GM19023 (cell line): ENCODE results near the gene AVPR1A.
"Not testable (repeated sequence)": the region's sequence is repeated elsewhere in the genome, so short reads cannot be mapped to it uniquely, and the experiment has no call there.

Source experiments
- ATAC-seq: cut with Tn5 transposase; IDR thresholded peaks from one replicate; pipeline ENCODE4 v1.9.1; 2021; ENCODE audit warnings: mild to moderate bottlenecking, moderate library complexity; ENCODE audit not compliant: unreplicated experiment

AVPR1A gene

DNA sequence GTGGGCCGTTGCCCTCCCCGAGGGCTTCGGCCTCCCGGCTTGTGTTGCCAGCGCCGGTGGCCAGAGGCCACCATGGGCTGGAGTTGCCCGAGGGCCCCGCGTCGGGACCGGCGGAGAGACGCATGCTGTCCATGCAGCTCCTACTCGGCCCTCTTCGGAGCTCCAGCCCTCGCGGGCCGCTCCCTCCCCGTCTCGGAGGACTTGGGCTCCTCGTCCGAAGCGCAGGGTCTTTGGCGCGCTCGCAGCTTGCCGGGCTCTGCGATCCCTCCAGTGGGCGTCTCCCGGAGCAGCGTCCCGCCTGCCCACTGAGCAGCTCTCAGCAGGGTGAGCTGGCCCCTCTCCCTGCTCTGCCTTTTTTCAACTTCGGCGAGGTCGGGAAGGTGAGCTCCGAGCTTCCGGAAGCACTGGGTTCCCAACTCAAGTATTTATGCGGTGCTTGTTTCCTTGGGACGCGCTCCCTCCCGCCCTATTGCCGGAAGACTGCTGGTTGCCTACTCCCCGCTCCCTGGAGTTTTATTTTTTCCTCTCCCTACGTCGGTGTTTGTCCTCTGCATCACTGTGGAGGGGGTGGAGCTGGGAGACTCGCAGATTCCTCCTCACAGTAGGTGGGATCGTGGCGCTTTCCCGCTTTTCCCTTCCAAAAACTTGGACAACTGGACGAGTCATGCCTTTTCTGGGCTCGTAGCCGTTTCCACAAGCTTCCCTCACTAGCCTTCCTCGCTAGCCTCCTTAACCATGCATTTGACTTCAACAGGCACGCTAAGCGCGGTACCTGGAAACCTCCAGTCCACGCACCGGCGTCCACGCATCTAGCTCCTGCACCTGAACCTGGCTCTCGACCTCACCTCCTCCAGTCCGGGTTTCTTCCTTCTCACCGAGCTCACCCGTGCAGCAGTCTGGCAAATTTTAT lies at the start of gene AVPR1A:
Gene AVPR1A, minus strand, starts transcription at position 489 of the 910 bp plus-strand sequence. Its CDS starts 365 bp downstream, at position 124.
- no peak for ATAC-seq

DNA sequence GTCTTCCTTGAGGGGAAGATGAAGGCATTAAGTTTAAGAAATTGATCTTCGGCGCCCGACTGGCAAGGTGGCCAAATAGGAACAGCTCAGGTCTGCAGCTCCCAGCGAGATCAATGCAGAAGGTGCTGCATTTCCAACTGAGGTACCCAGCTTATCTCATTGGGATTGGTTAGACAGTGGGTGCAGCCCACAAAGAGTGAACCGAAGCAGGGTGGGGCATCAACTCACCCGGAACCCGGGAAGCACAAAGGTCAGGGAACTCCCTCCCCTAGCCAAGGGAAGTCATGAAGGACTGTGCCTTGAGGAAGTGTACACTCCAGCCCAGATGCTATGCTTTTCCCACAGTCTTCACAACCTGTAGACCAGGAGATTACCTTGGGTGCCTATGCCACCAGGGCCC lies 45.2 kb upstream of the AVPR1A start:
- no peak for ATAC-seq

DNA sequence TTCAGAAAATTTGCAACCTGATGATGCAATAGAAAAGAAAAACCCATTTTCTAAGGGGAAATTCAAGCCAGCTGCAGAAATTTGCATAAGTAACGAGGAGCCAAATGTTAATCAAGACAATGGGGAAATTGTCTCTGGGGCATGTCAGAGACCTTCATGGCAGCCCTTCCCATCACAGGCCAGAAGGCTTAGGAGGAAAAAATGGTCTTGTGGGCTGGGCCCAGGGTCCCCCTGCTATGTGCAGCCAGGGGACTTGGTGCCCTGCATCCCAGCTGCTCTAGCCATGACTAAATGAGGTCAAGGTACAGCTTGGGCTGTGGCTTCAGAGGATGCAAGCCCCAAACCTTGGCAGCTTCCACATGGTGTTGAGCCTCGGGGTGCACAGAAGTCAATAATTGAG lies 28.2 kb upstream of the AVPR1A start:
- ATAC-seq: no peak

DNA sequence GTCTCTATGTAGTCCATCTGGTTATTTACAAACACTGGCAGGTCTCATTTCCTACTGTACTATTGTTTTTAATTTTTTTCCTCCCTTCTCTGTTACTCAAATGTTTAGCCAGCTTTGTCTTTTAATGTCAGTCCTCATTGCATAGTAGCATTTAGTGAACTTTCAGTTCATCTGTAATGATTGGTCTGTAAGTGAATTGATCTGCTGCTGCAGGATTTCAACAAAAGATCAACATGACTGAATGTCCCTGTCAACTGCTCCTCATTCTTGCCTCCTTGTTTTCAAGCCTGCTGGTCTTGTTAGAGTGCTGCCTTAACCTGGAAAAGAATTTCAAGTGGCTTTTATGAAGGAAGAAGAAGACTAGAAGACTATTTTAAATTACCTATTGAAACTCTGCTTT lies 19.3 kb upstream of the AVPR1A start:
- ATAC-seq: no peak

DNA sequence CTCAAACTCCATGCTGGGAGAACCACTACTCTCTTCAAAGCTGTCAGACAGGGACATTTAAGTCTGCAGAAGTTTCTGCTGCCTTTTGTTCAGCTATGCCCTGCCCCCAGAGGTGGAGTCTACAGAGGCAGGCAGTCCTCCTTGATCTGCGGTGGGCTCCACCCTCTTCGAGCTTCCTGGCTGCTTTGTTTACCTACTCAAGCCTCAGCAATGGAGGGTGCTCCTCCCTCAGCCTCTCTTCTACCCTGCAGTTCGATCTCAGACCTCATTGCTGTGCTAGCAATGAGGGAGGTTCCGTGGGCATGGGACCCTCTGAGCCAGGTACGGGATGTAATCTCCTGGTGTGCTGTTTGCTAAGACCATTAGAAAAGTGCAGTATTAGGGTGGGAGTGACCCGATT lies 16.7 kb upstream of the AVPR1A start:
- not testable (repeated sequence) for ATAC-seq

DNA sequence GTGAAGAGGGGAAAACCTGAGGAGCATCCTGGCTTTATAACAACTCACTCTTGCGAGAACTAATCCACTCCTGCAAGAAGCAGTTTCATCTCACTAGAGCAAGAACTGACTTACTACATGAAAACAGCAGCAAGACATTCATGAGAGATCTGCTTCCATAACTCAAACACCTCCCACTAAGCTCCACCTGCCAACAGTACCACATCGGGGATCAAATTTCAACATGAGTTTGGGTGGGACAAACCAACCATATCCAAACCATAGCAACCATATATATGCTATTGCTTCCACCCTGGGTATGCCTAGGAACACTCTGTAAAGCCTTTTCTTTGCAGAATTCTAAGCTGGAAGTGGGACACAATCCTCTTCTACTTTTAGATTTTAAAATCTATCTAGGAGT lies 13.9 kb upstream of the AVPR1A start:
- ATAC-seq: no peak

DNA sequence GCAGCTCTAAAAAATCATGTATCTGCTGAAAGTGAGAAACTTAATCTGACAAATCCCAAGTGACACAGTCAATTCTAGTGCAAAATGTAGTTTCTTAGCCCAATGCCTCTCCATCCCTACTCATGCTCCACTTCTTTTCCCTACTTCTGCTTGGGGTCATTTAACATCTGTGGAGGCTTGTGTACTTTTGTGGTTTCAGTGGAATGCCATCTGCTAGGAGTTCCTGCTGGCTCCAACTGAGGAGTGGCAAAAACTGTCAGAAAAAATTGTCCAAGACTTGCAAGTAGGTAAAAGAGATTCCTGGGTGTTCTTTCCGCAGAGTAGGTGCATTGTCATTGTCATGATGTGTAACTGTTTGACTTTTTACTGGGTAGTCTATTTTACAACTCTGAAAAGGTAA lies 12.5 kb upstream of the AVPR1A start:
- no peak for ATAC-seq

DNA sequence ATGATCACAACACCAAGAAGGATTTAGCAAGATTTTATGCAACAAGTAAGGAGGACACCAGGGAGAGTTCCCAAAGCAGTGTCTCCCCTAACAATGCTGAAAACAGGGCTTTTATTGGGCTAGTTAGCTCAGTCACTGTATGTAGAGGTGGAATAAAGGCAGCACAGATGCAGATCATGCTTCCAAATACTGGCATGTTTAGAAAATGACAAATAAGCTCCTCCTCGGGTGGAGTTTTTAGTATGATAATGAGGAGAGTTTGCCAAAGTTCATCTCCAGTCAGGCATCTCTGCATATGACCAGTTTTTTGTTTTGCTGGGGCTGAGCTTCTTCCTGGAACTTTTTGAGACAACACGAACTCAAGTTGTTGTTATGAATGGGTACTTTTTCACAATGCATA lies 4.4 kb upstream of the AVPR1A start:
- no peak for ATAC-seq

DNA sequence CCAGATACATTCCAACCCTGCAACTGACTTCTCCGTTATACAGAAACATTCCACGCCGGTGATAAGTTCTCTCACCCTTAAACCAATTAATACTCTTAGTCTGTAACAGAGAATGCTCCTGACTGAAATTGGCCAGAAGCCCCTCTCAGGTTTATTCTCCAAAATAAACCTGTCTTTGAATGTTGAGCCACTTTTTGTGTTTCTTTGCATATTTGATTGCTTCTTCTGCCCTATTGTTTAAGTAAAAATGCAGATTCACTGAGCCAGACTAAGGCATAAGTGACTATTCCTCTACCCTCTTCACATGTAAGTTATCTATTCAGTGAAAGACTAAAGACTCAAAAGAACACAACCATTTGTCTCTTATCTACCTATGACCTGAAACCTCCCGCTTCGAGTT lies 3.6 kb upstream of the AVPR1A start:
- no peak for ATAC-seq

DNA sequence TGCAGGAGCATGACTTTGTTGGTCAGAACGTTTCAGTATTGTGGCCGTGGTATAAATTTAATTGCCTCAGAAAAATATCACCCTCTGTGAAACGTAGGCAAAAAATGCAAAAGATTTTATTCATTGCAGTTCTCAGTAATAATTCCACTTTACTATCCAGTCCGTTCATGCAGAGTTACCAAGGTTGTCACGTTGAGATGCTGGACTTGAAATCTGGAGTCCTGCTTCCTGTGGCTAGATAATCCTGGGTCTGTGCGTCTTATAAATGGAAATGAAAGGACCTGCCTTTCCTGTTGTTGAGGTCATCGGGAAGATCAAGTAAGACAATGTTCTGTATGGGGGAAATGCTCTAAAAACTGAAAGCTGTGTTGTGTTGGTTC lies 1.3 kb upstream of the AVPR1A start:
- no peak for ATAC-seq

DNA sequence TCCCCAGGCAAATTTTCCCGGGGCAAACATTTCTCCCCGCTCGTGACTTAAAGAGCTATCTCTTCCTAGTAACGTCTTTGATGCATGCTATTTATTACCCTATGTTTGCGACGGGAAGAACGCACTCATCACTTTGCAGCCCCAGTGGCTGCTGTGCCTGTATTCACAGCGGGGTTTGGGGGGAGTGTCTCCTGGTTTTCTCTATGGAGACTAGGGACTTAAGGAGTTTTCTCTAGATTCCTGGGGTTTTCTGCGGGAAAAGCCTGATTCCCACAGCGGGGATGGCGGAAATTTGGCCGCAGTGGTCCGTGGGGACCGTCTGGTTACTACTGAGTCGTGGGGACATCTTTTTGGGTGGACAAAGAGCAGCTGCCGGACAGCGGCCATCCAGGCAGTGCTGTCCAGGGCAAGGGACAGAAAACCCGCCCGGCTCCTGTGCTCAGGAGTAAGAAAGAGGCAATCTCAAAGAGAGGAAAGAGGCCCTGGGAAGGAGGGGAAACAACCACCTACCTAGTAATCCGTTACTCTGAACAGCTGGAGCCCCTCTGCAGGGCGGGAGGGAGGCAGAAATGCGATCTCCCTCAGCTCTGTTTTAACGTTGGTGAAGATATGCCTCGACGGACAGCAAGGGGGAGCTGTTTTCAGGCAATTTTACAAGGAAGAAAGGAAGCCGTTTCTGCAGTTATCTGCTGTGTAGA lies 771 bp upstream of the AVPR1A start:
- ATAC-seq: no peak

DNA sequence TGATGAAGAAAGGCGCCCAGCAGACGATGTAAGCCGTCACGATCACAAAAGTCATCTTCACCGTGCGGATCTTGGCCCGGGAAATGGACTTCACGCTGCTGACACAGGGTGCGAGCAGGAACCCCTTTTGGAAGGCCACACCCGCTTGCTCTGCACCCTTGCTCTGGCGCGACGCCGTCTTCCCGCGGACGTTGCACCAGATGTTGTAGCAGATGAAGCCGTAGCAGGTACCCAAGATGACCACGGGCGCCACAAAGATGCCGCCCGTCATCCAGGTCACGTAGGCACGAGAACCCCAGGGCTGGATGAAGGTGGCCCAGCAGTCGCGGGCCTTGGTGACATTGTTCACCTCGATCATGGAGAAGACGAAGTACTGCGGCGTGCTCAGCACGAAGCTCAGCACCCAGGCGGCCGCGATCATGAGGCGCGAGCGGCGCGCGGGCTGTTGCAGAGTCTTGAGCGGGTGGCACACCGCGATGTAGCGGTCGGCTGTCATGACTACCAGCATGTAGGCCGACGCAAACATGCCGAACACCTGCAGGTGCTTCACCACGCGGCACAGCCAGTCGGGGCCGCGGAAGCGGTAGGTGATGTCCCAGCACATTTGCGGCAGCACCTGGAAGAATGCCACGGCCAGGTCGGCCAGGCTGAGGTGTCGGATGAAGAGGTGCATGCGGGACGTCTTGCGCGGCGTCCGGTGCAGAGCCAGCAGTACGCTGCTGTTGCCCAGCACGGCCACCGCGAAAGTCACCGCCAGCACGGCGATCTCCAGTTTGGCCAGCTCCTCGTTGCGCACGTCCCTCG lies 890 bp downstream of the AVPR1A start:
- no peak for ATAC-seq

DNA sequence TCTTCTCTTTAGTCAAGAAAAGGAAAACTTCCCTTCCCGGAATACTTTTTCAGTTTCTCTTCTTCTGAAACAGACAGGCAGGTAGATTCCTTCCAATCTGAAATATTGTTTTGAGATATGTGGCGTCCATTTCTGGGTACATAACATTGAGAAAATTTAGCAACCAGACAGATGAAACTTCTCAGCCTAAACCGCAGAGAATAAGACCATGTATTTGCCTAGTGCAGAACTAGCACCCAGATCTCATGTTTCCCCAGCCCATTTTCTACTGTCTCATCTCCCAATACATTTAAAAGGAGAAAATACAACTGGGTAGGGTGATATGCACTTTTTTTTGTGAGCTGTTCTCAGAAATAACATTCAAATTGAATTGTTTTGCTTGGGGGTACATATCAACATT lies 6.4 kb downstream of the AVPR1A start:
- ATAC-seq: no peak

DNA sequence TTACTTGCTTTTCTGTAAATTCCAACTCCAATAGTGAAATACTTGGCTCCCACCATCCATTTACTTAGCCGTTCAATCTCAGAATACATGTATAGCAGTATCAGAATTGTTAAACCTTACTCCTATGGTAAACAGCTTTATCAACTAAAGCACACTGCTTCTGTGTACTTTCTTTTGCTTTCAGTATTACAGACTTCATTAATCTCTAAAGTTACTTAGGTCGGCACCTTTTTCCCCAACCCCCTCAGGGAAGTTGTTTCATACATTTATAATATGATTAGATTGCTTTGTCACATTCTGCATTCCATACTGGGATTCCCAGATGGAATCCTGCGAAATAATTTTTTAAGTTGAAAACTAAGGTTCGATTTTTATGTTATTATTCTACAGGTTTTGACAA lies 12.5 kb downstream of the AVPR1A start:
- ATAC-seq: no peak

DNA sequence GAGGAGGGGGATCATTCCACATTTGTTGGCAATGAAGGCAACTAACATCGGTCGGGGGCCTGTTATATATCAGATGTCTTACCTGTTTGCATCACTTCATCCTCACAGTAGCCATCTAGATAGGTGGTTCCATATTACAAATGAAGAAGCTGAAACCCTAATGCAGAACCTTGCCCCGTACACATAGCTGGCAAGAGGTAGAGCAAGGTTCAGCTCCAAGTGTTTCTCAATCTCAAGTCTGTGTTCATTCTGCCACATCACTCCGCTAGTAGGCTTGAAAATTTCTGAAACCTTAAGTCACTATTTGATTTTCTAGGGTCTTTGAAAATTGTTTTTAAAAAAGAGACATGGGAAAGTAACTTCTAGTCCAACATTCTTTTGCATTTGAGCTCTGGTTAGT lies 17.0 kb downstream of the AVPR1A start:
- no peak for ATAC-seq

DNA sequence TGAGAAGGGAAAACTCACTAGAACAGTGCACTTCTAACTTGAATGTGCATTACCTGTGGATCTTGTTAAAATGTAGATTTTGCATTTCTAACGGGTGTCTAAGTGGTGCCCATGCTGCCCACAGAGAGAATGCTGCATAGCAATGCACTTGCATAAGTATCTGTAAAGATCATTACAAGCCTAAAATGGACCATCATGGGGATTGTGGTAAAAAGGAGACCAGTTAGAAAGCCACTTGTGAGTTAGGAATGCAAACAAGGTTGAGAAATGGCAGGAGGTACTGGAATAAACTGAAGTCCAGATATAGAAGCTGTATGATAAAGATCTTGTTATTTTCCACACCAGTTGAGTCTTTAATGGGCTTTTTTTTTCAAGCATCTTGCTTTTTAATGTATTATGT lies 18.8 kb downstream of the AVPR1A start:
- no peak for ATAC-seq

DNA sequence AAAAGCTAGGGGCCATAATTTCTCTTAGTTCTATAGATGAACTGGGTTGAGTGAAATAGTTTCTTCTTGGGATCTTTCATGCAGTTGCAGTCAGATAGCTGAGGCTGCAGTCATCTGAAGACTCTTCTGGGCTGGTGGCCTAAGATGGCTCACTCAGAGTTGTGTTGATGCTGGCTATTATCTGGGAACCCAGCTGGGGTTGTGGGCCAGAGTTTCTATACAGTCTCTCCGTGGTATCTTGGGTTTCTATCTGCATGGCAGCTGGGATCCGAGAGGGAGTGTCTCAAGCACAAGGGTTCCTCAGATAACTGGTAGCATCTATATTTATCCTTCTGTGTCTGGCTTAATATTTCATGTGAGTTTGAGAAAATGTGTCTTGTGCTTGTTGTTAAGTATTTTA lies 21.1 kb downstream of the AVPR1A start:
- no peak for ATAC-seq

DNA sequence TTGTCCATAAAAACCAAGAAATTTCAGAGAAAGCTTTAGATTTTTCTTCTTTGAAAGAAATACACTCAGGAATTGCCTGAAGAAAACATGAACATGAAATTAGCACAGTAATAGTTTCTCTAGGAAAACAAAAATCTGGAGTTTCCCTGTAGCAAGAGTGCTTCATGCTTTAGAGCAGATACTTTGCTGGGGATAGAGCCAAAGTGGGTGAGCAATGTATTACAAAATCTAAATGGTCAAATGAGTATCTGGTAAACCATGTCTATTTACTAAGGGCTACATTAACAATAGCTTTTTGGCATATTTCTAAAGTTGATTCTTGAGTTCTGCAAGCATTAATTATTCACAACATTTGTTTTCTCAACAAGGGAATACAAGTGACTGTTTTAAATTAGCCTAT lies 26.2 kb downstream of the AVPR1A start:
- no peak for ATAC-seq

DNA sequence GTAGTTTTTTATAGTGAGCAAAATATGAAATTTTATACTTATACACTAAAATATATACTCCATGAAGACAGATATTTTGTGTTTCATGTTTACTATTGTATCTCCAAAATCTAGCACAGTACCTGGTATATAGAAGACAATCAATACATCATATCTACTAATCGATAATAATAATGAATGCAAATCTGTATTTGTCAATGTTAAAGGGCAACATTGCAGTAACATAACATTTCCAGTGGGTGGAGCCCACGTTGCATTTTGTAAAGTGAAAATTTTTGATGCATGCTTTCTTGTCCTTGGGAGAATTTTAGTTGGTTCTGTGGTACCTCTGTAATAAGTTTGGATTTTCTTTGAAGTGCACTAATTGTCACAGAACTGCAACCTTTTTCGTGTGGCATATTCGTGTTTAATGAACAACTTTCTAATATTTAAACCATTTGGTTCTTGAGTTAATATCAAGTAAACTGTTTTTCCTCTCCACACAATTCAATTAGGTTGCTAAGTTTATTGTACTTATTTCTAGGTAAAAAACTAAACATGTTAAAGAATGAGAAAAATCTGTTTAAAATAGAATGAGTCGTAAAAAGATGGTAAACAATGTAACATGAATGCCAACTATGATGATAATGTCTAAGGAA lies 47.4 kb downstream of the AVPR1A start:
- ATAC-seq: no peak

DNA sequence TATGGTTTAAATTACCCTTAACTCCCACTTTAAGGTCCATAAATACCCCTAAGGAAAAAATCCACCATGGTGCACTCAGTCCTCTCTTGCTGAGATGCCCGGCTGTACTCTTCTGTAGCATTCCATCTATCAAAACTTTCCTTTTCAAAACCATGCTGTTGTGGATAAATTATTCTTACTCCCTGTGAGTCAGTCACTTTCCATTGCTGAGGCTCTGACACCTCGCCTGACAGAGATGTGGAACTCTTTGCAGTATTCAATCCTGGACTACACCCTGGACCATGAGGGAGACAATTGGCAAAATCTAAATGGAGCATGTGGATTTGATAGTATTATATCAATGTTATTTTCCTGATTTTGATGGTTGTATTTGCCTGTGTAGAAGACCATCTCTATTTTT lies 49.1 kb downstream of the AVPR1A start:
- ATAC-seq: no peak

DNA sequence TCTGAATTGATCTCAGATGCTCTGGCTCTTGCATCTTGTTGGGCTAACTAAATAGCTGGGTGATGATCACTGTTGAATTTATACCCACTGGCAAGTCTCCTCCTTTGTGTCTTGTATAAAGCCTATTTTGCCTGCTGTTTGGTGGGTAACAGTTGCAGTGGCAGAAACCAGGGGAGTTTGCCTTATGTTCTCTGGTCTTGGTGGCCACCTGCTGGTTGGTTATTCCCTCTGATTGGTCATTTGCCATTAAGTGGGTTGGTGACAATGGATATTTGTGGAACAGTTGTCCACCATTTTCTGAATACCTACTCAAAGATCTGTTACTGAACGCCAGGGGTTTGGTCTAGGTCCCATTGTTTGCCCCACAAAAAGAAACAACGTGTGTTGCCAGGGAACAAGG lies 52.1 kb downstream of the AVPR1A start:
- ATAC-seq: no peak
